ENCODE data around the gene PRX.

DNA sequence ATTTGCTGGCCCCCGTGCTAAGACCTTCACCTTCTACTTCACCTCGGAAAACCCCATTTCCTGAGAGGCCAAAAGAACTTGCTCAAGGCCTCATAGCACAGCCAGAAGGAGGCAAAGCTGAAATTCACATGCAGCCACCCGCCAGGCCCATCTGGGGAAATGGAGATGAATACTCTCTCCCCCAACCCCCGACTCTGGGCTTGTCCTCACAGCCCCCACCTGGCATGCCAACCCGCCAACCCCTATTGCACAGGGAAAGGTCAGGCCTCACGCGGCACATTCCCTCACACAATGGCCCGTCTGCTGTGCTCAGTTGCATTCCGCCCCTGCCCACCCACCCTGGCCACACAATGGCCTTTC lies 3.2 kb downstream of the PRX start:
- TF ChIP-seq POLR2AphosphoS5 (IDR thresholded peaks at IDR 0.05; ENCODE audit: low read depth, low read length): no peak
- TF ChIP-seq, protein P1, sequence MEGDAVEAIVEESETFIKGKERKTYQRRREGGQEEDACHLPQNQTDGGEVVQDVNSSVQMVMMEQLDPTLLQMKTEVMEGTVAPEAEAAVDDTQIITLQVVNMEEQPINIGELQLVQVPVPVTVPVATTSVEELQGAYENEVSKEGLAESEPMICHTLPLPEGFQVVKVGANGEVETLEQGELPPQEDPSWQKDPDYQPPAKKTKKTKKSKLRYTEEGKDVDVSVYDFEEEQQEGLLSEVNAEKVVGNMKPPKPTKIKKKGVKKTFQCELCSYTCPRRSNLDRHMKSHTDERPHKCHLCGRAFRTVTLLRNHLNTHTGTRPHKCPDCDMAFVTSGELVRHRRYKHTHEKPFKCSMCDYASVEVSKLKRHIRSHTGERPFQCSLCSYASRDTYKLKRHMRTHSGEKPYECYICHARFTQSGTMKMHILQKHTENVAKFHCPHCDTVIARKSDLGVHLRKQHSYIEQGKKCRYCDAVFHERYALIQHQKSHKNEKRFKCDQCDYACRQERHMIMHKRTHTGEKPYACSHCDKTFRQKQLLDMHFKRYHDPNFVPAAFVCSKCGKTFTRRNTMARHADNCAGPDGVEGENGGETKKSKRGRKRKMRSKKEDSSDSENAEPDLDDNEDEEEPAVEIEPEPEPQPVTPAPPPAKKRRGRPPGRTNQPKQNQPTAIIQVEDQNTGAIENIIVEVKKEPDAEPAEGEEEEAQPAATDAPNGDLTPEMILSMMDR (IDR thresholded peaks at IDR 0.05): no peak
- TF ChIP-seq SIN3A (IDR thresholded peaks at IDR 0.05; ENCODE audit: borderline replicate concordance, insufficient read depth, low read depth, low read length): no peak

Data from Panc1 (cell line).